Right atrium auricular region (tissue), 2 donors: Measurements from ENCODE around the gene ZNF438. TPM values are rescaled to one million over a fixed set of nuclear protein-coding genes. Genes with fewer than 3 reads are reported as not detected.

Experiments
- DNase-seq: peaks from one replicate; pipeline ENCODE4 v3.0.0-alpha.2; 2019; ENCODE audit warnings: low spot score
- H3K27ac ChIP-seq, 2 donors: fragments of 200-600 bp; sonication (generic); 1 replicate in 1 of 2; 2 replicates in 1 of 2; pipeline ENCODE4 v1.5.1; 2016 to 2019
- H3K27me3 ChIP-seq, 2 donors: fragments of 200-600 bp; sonication (generic); one replicate each; pipeline versions ENCODE4 v1.5.1 to v1.6.0; 2017 to 2019
- H3K36me3 ChIP-seq: fragments of 200-600 bp; sonication (generic); one replicate; pipeline ENCODE4 v1.5.1; 2016
- H3K4me1 ChIP-seq, 2 donors: fragments of 200-600 bp; sonication (generic); one replicate each; pipeline versions ENCODE4 v1.5.1 to v1.6.0; 2017 to 2019
- H3K4me3 ChIP-seq, 2 donors: fragments of 200-600 bp; sonication (generic); 1 replicate in 1 of 2; 2 replicates in 1 of 2; pipeline ENCODE4 v1.5.1; 2017 to 2019; ENCODE audit warnings: mild to moderate bottlenecking in 1 of 2, moderate library complexity in 1 of 2
- H3K9me3 ChIP-seq, 2 donors: fragments of 200-600 bp; sonication (generic); one replicate each; pipeline ENCODE4 v1.5.1; 2019
- total RNA-seq, 2 donors: library from RNA; depleted of rRNA; stranded (reverse); fragments of >200 nt; gene quantifications; one replicate each; pipeline ENCODE4 v1.1.0, GENCODE V29; 2016
- TF ChIP-seq, protein P1 (sequence below), 2 donors: fragments of 200-600 bp; sonication (generic); IDR thresholded peaks; one replicate each; pipeline ENCODE4 v1.5.1; 2019; ENCODE audit warnings: antibody characterized with exemption in 2 of 2

Gene ZNF438
- total RNA-seq, 2 donors from 2014 or later, result 13.4 to 14.5 TPM

DNA sequence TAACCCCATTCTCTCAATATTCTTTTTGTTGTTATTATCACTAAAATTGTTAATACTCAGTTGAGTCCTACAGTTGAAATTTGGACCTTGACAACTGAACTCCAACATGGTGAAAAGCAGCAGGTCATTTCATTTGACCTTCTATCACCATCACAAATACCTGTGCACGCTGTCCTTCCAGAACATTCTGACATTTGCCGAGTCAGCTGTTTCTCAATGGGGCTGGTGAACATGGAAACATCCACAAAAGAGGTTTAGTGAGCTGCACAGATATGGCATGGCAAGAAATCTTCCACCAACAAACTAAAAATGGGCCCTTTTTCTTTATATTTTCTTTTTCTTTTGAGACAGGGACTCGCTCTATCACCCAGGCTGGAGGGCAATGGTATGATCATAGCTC is 169.7 kb downstream of the ZNF438 start:
- Histone ChIP-seq H3K27me3 (no peaks in the 10 kb centered on the region), H3K4me1 (peaks cover 0 to 30% of the 10 kb centered on the region in 2 donors), H3K27ac (peak overlapping the region in 1 of 2 donors; percentile 43), H3K36me3 (no peaks in the 10 kb centered on the region), H3K9me3 (no peaks in the 10 kb centered on the region), H3K4me3 (no peak overlapping the region)
- DNase-seq, result no peak
- TF ChIP-seq, protein P1, sequence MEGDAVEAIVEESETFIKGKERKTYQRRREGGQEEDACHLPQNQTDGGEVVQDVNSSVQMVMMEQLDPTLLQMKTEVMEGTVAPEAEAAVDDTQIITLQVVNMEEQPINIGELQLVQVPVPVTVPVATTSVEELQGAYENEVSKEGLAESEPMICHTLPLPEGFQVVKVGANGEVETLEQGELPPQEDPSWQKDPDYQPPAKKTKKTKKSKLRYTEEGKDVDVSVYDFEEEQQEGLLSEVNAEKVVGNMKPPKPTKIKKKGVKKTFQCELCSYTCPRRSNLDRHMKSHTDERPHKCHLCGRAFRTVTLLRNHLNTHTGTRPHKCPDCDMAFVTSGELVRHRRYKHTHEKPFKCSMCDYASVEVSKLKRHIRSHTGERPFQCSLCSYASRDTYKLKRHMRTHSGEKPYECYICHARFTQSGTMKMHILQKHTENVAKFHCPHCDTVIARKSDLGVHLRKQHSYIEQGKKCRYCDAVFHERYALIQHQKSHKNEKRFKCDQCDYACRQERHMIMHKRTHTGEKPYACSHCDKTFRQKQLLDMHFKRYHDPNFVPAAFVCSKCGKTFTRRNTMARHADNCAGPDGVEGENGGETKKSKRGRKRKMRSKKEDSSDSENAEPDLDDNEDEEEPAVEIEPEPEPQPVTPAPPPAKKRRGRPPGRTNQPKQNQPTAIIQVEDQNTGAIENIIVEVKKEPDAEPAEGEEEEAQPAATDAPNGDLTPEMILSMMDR (IDR thresholded peaks at IDR 0.05), result no peak

DNA sequence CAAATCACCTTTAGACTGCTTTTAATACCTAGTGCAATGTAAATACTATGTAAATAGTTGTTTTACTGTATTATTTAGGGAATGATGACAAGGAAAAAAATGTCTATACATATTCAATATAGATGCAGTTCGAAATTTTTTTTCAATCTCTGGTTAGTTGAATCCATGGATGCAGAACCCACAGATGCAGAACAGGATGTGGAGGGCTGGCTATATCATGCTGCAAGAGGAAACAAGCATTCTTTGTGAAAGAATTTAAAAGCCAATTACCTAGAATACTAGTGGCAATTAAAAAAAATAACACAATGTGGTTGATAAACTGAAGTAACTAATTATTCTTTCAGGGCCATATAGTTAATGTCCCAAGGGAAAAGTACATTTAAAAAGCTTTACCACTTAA is 170.4 kb downstream of the ZNF438 start:
- Histone ChIP-seq H3K4me3 (no peak overlapping the region), H3K9me3 (no peaks in the 10 kb centered on the region), H3K27me3 (no peaks in the 10 kb centered on the region), H3K4me1 (peaks cover 0 to 30% of the 10 kb centered on the region in 2 donors), H3K27ac (no peak overlapping the region), H3K36me3 (no peaks in the 10 kb centered on the region)
- no peak for DNase-seq
- TF ChIP-seq, protein P1 (IDR thresholded peaks at IDR 0.05), result no peak

DNA sequence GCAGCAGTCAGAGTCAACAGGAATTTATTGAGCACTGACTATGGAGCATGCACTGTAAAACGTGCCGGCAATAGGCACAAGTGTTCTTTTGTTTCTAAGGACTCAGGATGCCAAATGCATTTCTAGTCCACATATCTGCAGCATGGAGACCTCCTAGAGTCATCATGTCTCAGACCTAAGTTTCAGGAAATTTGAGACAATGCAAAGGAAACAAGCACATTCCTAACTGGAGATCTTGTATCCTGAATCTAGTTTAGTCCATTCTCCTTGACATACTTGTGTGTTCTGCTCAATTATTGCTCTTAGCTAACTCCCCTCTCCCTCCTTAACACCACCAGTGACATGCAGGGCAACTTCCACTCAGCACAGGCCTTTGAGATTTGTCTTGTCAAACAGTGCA is 173.2 kb downstream of the ZNF438 start:
- H3K4me1 ChIP-seq, result peaks cover 0 to 27% of the 10 kb centered on the region in 2 donors
- no peaks in the 10 kb centered on the region for H3K27me3 ChIP-seq
- TF ChIP-seq, protein P1 (IDR thresholded peaks at IDR 0.05), result no peak
- no peak for DNase-seq
- H3K27ac ChIP-seq, result peak overlapping the region; percentile 56 to 63
- no peaks in the 10 kb centered on the region for H3K36me3 ChIP-seq
- H3K4me3 ChIP-seq, result no peak overlapping the region
- H3K9me3 ChIP-seq, result no peaks in the 10 kb centered on the region

DNA sequence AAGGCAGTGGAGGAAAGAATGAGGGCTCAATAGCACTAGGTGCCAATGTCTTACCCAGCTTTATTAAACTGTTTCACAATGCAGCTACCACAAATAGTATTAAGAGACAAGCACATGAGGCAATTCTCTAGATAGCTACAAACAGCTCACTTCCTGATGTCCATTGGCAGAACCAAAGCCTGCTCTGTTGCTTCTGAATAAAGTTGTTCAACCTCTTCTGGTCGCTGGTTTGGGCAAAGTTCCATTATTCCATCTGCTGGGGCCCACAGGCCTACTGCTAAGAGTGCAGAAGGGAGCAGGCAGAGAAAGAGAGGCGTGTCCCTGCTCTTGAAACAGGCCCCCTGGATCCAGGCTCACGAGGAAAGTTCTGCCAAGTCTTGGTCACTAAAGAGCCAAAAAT is 173.9 kb downstream of the ZNF438 start:
- Histone ChIP-seq H3K9me3 (no peaks in the 10 kb centered on the region), H3K27me3 (no peaks in the 10 kb centered on the region), H3K27ac (peak overlapping the region; percentile 56 to 63), H3K36me3 (no peaks in the 10 kb centered on the region), H3K4me3 (no peak overlapping the region), H3K4me1 (peaks cover 0 to 27% of the 10 kb centered on the region in 2 donors)
- TF ChIP-seq, protein P1 (IDR thresholded peaks at IDR 0.05), result no peak
- peak; percentile 88 for DNase-seq

DNA sequence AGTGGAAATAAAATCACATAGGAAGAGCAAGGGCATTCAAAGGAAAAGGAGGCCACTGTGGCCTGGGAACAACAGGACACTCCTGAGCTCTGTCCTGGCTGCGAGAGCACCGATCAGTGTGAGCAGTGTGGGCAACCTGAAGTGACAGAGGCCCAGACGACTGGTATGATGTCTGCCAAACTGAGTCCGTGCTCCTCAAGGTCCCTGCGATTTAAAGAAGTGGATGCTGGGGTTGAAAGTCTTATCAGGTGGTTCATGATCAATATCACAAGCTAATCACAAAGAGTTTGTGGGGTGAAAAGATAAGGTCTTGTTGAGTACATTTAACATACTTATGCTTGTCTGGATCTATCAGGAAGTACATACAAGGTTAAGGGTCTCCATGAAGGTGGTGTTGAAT is 176.5 kb downstream of the ZNF438 start:
- Histone ChIP-seq H3K27ac (no peak overlapping the region), H3K27me3 (no peaks in the 10 kb centered on the region), H3K36me3 (no peaks in the 10 kb centered on the region), H3K9me3 (no peaks in the 10 kb centered on the region), H3K4me1 (peaks cover 0 to 21% of the 10 kb centered on the region in 2 donors), H3K4me3 (no peak overlapping the region)
- TF ChIP-seq, protein P1 (IDR thresholded peaks at IDR 0.05), result no peak
- DNase-seq, result no peak

DNA sequence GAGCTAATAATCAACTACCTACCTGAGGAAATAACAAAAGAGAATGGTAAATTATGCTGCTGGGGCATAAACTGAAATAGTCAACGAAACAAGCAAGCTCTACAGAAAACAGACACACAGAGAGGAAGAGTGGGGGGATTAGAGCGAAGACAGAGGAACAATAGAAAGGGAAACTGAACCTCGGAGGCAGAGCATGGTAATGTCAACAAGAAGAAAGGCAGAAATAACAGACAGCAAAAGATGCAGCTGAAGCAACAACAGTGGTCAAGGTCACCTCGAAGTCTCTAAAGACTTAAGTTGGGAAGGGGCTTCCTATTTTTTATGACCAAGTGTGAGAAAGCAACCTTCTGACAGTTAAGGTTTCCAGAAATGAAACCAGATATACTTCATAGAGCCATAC is 177.0 kb downstream of the ZNF438 start:
- Histone ChIP-seq H3K4me1 (peaks cover 0 to 21% of the 10 kb centered on the region in 2 donors), H3K4me3 (no peak overlapping the region), H3K27me3 (no peaks in the 10 kb centered on the region), H3K36me3 (no peaks in the 10 kb centered on the region), H3K9me3 (no peaks in the 10 kb centered on the region), H3K27ac (no peak overlapping the region)
- no peak for DNase-seq
- TF ChIP-seq, protein P1 (IDR thresholded peaks at IDR 0.05), result no peak
